Activated CD4-positive, alpha-beta memory T cell treated with anti-CD3 and anti-CD28 coated beads, Interleukin-2, amount 10 ng/mL, durations not matched to agents 7 days and 5 days (primary cell): ENCODE data around the gene ZMYM5. TPM values are rescaled to one million over a fixed set of nuclear protein-coding genes. Genes with fewer than 3 reads are reported as not detected.
"Not testable (repeated sequence)": the region's sequence is repeated elsewhere in the genome, so short reads cannot be mapped to it uniquely, and the experiment has no call there.

Source experiments
- CTCF ChIA-PET: fragments of 350-600 bp; sonication (Branson Sonifier 250); formaldehyde crosslinking; loops from one replicate; lab custom pipeline; 2021; ENCODE audit warnings: antibody characterized with exemption, inconsistent platforms; lab: Charles Lee
- POLR2A ChIA-PET: fragments of 350-600 bp; sonication (Branson Sonifier 250); formaldehyde crosslinking; loops from one replicate; lab custom pipeline; 2021; ENCODE audit warnings: antibody characterized with exemption; lab: Charles Lee
- DNase-seq: peaks from one replicate; pipeline ENCODE4 v3.0.0-alpha.2; 2020
- H3K27ac Mint-ChIP-seq: one replicate; pipeline ENCODE4 v1.8.0; 2021; ENCODE audit warnings: mild to moderate bottlenecking, mixed read lengths
- H3K27me3 Mint-ChIP-seq: one replicate; pipeline ENCODE4 v1.8.0; 2021; ENCODE audit warnings: mixed read lengths
- H3K36me3 Mint-ChIP-seq: one replicate; pipeline ENCODE4 v1.8.0; 2021; ENCODE audit warnings: low read depth, mixed read lengths
- H3K4me1 Mint-ChIP-seq: one replicate; pipeline ENCODE4 v1.8.0; 2021; ENCODE audit warnings: mixed read lengths
- H3K4me3 Mint-ChIP-seq: one replicate; pipeline ENCODE4 v1.8.0; 2021; ENCODE audit warnings: mild to moderate bottlenecking, mixed read lengths
- H3K9me3 Mint-ChIP-seq: one replicate; pipeline ENCODE4 v1.8.0; 2021; ENCODE audit warnings: mixed read lengths
- total RNA-seq, 2 experiments: library from RNA; stranded (reverse); gene quantifications; one replicate each; pipeline ENCODE4 v1.2.3, GENCODE V29; 2021

The ZMYM5 gene
- 10 to 100 TPM; 17.1 to 17.3 TPM for total RNA-seq

DNA sequence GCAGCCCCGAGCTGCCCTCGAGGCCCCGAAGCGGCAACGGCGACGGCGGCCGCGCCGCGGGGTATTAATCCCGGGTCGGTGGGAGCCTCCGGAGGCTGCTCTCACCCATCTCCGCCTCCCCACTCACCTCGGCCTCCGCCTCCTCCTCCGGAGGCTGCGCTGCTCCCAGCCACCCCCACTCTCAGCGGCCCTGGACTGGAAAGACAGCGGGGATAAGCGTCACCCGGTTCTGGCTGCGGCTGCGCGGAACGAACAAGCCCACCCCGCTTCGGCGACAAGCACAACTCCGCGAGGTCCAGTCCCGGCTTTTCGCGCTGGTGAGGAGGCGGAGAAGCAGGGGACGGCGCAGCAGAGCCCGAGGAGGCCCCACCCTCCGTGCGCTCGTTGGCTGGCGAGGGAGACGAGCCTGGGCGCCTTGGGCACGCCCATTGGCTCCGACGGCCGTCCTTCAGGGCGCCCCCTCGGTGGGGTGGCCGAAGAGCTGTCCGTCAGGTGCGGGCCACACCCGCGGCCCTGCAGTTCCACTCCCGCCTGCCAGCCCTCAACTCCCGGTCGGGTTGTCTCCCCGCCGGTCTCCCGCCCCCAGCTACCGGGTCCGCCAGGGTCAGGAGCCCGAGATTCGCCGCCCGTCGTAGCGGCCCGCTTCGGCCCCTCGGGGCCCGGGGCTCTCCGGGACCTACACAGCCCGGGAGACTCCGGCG is at the start of gene ZMYM5:
ZMYM5 (minus strand) TSS at position 327 of the 701 bp plus-strand sequence. CDS start 11,469 bp downstream, outside the sequence.
- Mint-ChIP-seq H3K4me3 (peak within 1 kb of the TSS; percentile 86), H3K4me1 (peaks cover 40% of the 10 kb centered on the region), H3K27me3 (no peaks in the 10 kb centered on the region), H3K27ac (peak within 1 kb of the TSS; percentile 97), H3K36me3 (peaks cover 40% of the 10 kb centered on the region), H3K9me3 (no peaks in the 10 kb centered on the region)
- DNase-seq, result peak; percentile 96
- POLR2A ChIA-PET, result interaction anchor here (0.6 to 6.7 kb wide), 34 partner anchors 9 to 1741 kb away, joined by 3 to 109 read pairs (median 4); partner anchors contain the start of genes EEF1AKMT1, MICU2, MPHOSPH8 and MRPL57
- CTCF ChIA-PET, result interaction anchor here (0.7 to 3.1 kb wide), 6 partner anchors 17 to 265 kb away, joined by 3 to 11 read pairs (median 6); partner anchors contain the start of gene PSPC1

DNA sequence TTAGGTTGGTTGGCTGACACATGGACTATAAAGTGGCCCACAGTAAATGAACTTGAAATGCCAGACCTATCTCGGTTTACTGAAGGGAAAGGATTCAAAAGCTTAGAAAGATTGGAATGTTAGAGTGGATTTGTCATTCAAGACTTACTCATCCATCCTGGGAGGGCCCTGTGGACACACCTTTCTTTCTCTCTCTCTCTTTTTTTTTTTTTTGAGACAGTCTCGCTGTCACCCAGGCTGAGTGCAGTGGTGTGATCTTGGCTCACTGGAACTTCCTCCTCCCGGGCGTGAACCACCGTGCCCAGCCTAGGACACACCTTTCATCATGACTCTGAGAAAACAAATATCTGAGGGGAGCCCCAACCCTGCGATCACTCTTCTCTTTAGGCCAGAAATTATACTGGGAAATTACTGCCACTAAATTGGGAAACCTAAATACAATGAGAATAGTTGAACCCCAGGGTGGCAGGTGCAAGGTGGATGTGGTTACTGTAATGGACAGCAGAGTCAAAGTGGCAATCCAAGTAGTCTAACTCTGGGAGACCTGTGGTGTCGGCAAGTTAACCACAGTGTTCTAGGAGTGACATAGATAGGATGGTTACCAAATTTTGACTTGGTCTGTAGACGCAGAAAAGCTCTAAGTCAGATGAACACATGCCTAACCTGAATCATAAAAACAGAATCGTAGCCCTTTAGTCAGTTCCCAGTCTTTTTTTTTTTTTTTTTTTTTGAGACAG is 47.1 kb upstream of the ZMYM5 start:
- Mint-ChIP-seq H3K36me3 (no peaks in the 10 kb centered on the region), H3K4me3 (no peak overlapping the region), H3K27me3 (no peaks in the 10 kb centered on the region), H3K4me1 (peaks cover 3% of the 10 kb centered on the region), H3K27ac (no peak overlapping the region), H3K9me3 (no peaks in the 10 kb centered on the region)
- CTCF ChIA-PET, result no interaction called here
- no peak for DNase-seq
- POLR2A ChIA-PET, result no interaction called here

DNA sequence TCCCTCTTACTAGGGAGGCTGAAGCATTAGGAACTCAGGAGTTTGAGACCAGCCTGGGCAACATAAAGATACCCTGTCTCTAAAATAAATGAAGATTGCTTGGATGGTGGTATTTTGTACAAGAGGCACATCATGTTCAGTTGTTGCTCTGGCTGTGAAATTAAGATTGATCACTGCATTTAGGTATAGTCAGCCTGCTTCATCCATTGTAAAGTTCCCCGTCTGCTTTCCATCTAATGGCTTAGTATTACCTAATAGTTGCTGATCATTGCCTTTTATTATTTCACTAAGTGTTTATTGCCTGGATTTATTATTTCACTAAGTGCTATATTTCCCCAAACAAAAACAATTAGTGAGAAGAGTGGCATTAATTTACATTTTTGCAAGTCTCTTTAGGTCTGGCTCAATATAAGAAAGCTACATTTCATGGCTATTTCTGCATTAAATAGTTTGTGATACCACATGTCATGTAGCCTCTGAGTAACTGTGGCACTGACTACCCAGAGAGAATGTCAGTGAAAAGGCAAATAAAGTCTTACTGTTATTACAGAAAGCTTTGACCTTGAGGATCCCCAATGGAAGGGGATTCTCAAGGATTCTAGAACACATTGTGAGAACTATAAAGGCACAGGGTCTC is 45.0 kb upstream of the ZMYM5 start:
- H3K27me3 Mint-ChIP-seq, result no peaks in the 10 kb centered on the region
- H3K9me3 Mint-ChIP-seq, result no peaks in the 10 kb centered on the region
- no peak for DNase-seq
- ChIA-PET CTCF (no interaction called here), POLR2A (no interaction called here)
- H3K4me3 Mint-ChIP-seq, result no peak overlapping the region
- no peak overlapping the region for H3K27ac Mint-ChIP-seq
- peaks cover 3% of the 10 kb centered on the region for H3K4me1 Mint-ChIP-seq
- no peaks in the 10 kb centered on the region for H3K36me3 Mint-ChIP-seq

GRCh38 chr13:19905487-19906195 is 42.2 kb upstream of the ZMYM5 start:
- CTCF ChIA-PET, H3K9me3 Mint-ChIP-seq, H3K4me3 Mint-ChIP-seq, POLR2A ChIA-PET, H3K4me1 Mint-ChIP-seq, H3K27ac Mint-ChIP-seq, H3K36me3 Mint-ChIP-seq, H3K27me3 Mint-ChIP-seq, DNase-seq: not testable (repeated sequence)

GRCh38 chr13:19890030-19890429 is 26.6 kb upstream of the ZMYM5 start:
- H3K9me3 Mint-ChIP-seq, result no peaks in the 10 kb centered on the region
- DNase-seq, result no peak
- H3K27me3 Mint-ChIP-seq, result no peaks in the 10 kb centered on the region
- no peak overlapping the region for H3K4me3 Mint-ChIP-seq
- no peak overlapping the region for H3K27ac Mint-ChIP-seq
- no peaks in the 10 kb centered on the region for H3K36me3 Mint-ChIP-seq
- no peaks in the 10 kb centered on the region for H3K4me1 Mint-ChIP-seq
- POLR2A ChIA-PET, result no interaction called here
- CTCF ChIA-PET, result no interaction called here

GRCh38 chr13:19888799-19889198 is 25.4 kb upstream of the ZMYM5 start:
- Mint-ChIP-seq H3K27me3 (no peaks in the 10 kb centered on the region), H3K4me3 (no peak overlapping the region), H3K36me3 (no peaks in the 10 kb centered on the region), H3K9me3 (no peaks in the 10 kb centered on the region), H3K4me1 (no peaks in the 10 kb centered on the region), H3K27ac (no peak overlapping the region)
- ChIA-PET CTCF (no interaction called here), POLR2A (interaction anchor here (1.7 kb wide), 1 partner anchor 25 kb away, joined by 5 read pairs; the partner anchor contains the start of gene ZMYM5)
- no peak for DNase-seq

DNA sequence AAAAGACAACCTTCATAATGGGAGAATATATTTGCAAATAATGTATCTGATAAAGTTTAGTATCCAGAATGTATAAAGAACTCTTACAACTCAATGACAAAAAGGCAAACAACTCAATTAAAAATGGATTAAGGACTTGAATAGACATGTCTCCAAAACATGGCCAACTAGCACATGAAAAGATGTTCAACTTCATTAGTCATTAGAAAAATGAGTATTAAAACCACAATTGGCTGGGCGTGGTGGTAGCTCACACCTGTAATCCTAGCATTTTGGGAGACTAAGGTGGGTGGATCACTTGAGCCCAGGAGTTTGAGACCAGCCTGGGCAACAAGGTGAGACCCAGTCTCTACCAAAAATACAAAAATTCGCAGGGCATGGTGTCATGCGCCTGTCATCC is 18.8 kb upstream of the ZMYM5 start:
- Mint-ChIP-seq H3K4me1 (no peaks in the 10 kb centered on the region), H3K27ac (no peak overlapping the region), H3K9me3 (no peaks in the 10 kb centered on the region), H3K4me3 (no peak overlapping the region), H3K36me3 (no peaks in the 10 kb centered on the region), H3K27me3 (peaks cover 1% of the 10 kb centered on the region)
- no peak for DNase-seq
- ChIA-PET POLR2A (no interaction called here), CTCF (no interaction called here)

- ChIA-PET CTCF (no interaction called here), POLR2A (no interaction called here)
- no peak overlapping the region for H3K27ac Mint-ChIP-seq
- peaks cover 1% of the 10 kb centered on the region for H3K27me3 Mint-ChIP-seq
- no peaks in the 10 kb centered on the region for H3K36me3 Mint-ChIP-seq
- H3K9me3 Mint-ChIP-seq, result no peaks in the 10 kb centered on the region
- no peaks in the 10 kb centered on the region for H3K4me1 Mint-ChIP-seq
- no peak overlapping the region for H3K4me3 Mint-ChIP-seq
- no peak for DNase-seq
Observed at GRCh38 chr13:19881641-19882040, 18.2 kb upstream of the ZMYM5 start.

GRCh38 chr13:19864746-19865309 is 1.4 kb upstream of the ZMYM5 start:
- peaks cover 38% of the 10 kb centered on the region for H3K4me1 Mint-ChIP-seq
- H3K27ac Mint-ChIP-seq, result peak overlapping the region; percentile 94
- peak overlapping the region; percentile 81 for H3K4me3 Mint-ChIP-seq
- peak; percentile 79 for DNase-seq
- H3K9me3 Mint-ChIP-seq, result no peaks in the 10 kb centered on the region
- POLR2A ChIA-PET, result interaction anchor here (0.9 to 6.7 kb wide), 17 partner anchors 9 to 909 kb away, joined by 3 to 109 read pairs (median 6); partner anchors contain the start of genes EEF1AKMT1, MPHOSPH8, PSPC1 and ZMYM2
- CTCF ChIA-PET, result interaction anchor here (0.8 to 3.1 kb wide), 7 partner anchors 9 to 277 kb away, joined by 3 to 11 read pairs (median 4); no protein-coding TSS in a partner anchor
- H3K27me3 Mint-ChIP-seq, result no peaks in the 10 kb centered on the region
- peaks cover 27% of the 10 kb centered on the region for H3K36me3 Mint-ChIP-seq

GRCh38 chr13:19864024-19864745 is 736 bp upstream of the ZMYM5 start:
- ChIA-PET CTCF (interaction anchor here (0.8 to 3.1 kb wide), 9 partner anchors 8 to 276 kb away, joined by 3 to 11 read pairs (median 4); partner anchors contain the start of gene PSPC1), POLR2A (interaction anchor here (0.6 to 6.7 kb wide), 35 partner anchors 9 to 1740 kb away, joined by 3 to 109 read pairs (median 4); partner anchors contain the start of genes EEF1AKMT1, MICU2, MPHOSPH8 and MRPL57)
- peak overlapping the region; percentile 95 for H3K27ac Mint-ChIP-seq
- peaks cover 38% of the 10 kb centered on the region for H3K4me1 Mint-ChIP-seq
- H3K9me3 Mint-ChIP-seq, result no peaks in the 10 kb centered on the region
- peak; percentile 69 for DNase-seq
- H3K4me3 Mint-ChIP-seq, result peak overlapping the region; percentile 81
- H3K27me3 Mint-ChIP-seq, result no peaks in the 10 kb centered on the region
- H3K36me3 Mint-ChIP-seq, result peaks cover 33% of the 10 kb centered on the region

DNA sequence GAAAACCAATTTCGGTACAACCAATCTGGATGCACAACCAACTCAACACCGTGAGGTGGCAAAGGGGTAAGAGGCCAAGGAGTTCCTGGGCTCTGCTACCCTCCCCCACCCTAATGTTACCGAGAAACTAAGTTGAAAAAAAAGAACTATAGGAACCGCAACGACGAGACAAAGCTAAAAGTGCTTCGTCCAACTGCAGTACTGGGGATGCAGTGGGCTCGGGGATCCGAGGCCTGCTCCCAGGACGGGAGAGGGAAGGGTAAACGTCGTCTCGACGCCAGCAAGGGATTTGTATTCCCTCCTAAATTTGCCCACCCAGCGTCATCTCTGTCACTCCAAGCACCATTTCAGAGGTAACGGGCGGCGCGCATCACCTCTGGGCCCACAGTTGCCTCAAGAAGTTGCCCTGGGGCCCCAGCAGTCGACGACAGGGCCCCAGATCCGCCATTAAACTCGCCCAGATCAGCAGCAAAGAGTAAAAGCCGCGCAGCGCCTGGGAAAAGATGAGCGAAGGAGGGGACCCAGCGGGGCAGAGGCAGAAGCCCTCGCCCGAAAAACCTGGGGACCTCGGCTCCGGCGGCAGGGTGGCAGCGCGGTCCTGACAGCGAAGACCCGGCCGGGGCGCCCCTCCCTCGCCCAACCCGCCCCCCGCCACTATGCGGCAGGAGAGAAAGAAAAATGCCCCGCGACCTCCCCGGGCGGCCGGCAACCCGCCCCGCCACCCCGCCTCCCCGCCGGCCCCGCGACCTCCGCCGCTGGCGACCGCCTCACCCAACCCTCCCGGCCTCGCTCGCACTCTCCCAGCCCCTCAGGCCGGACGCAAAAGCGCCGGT is 752 bp downstream of the ZMYM5 start:
- peak overlapping the region; percentile 86 for H3K4me3 Mint-ChIP-seq
- ChIA-PET CTCF (interaction anchor here (0.6 to 0.7 kb wide), 2 partner anchors 9 to 266 kb away, joined by 3 read pairs; no protein-coding TSS in a partner anchor), POLR2A (interaction anchor here (0.7 to 6.7 kb wide), 17 partner anchors 12 to 1313 kb away, joined by 3 to 109 read pairs (median 6); partner anchors contain the start of genes MPHOSPH8, MRPL57, PSPC1 and SKA3)
- H3K4me1 Mint-ChIP-seq, result peaks cover 34% of the 10 kb centered on the region
- H3K9me3 Mint-ChIP-seq, result peaks cover under 1% of the 10 kb centered on the region
- peak; percentile 57 for DNase-seq
- H3K36me3 Mint-ChIP-seq, result peaks cover 47% of the 10 kb centered on the region
- H3K27ac Mint-ChIP-seq, result peak overlapping the region; percentile 97
- H3K27me3 Mint-ChIP-seq, result no peaks in the 10 kb centered on the region
